HepG2 (cell line): ENCODE results near the gene APBA3. TPM values are rescaled to one million over a fixed set of nuclear protein-coding genes. Genes with fewer than 3 reads are reported as not detected.
A peak's percentile ranks its signal among the peaks of the same experiment; 100 is the strongest.

Source experiments
- BCL6 ChIP-seq: IDR thresholded peaks from 2 replicates; pipeline ENCODE4 v1.6.1; 2016; ENCODE audit warnings: missing genetic modification reagents, missing compliant biosample characterization
- HDAC2 ChIP-seq: sonication (generic); formaldehyde crosslinking; IDR thresholded peaks from 2 replicates; pipeline ENCODE4 v1.4.0; 2020; ENCODE audit warnings: missing genetic modification reagents
- HMGA1 ChIP-seq: sonication (generic); formaldehyde crosslinking; conservative IDR thresholded peaks from 2 replicates; pipeline ENCODE4 v1.4.0; 2020; ENCODE audit warnings: missing genetic modification reagents
- IKZF1 ChIP-seq: fragments of 450-650 bp; IDR thresholded peaks from 2 replicates; pipeline ENCODE4 v1.7.1; 2016
- MAFG ChIP-seq: sonication (generic); formaldehyde crosslinking; IDR thresholded peaks from 2 replicates; pipeline ENCODE4 v1.5.1; 2020; ENCODE audit warnings: mild to moderate bottlenecking, missing genetic modification reagents
- MIXL1 ChIP-seq: IDR thresholded peaks from 2 replicates; pipeline ENCODE4 v1.6.1; 2016
- NBN ChIP-seq: fragments of 450-650 bp; conservative IDR thresholded peaks from 2 replicates; pipeline ENCODE4 v1.6.1; 2017
- NFKB2 ChIP-seq: sonication (generic); formaldehyde crosslinking; IDR thresholded peaks from 2 replicates; pipeline ENCODE4 v1.4.0; 2020; ENCODE audit warnings: missing genetic modification reagents, borderline replicate concordance
- ONECUT2 ChIP-seq: sonication (generic); formaldehyde crosslinking; IDR thresholded peaks from 2 replicates; pipeline ENCODE4 v1.4.0; 2020; ENCODE audit warnings: missing genetic modification reagents
- PAWR ChIP-seq: sonication (generic); formaldehyde crosslinking; IDR thresholded peaks from 2 replicates; pipeline ENCODE4 v1.4.0; 2020; ENCODE audit warnings: missing genetic modification reagents, mild to moderate bottlenecking, borderline replicate concordance
- PCBP1 ChIP-seq: fragments of 200-400 bp; formaldehyde crosslinking; IDR thresholded peaks from 2 replicates; pipeline ENCODE4 v1.6.1; 2017; ENCODE audit warnings: mild to moderate bottlenecking, low read depth, low read length, borderline replicate concordance
- RARA ChIP-seq: IDR thresholded peaks from 2 replicates; pipeline ENCODE4 v1.6.1; 2016; ENCODE audit warnings: missing genetic modification reagents, missing compliant biosample characterization
- RXRB ChIP-seq: IDR thresholded peaks from 2 replicates; pipeline ENCODE4 v1.6.1; 2016; ENCODE audit warnings: borderline replicate concordance, missing genetic modification reagents, missing compliant biosample characterization
- SYNCRIP ChIP-seq: fragments of 200-400 bp; formaldehyde crosslinking; IDR thresholded peaks from 2 replicates; pipeline ENCODE4 v1.6.1; 2018; ENCODE audit warnings: mild to moderate bottlenecking, low read depth, low read length; ENCODE audit not compliant: insufficient read depth
- U2AF1 ChIP-seq: fragments of 200-400 bp; formaldehyde crosslinking; optimal IDR thresholded peaks from 2 replicates; pipeline ENCODE3; 2017; ENCODE audit warnings: mild to moderate bottlenecking, low read depth, low read length
- ZNF10 ChIP-seq: sonication (generic); formaldehyde crosslinking; IDR thresholded peaks from 2 replicates; pipeline ENCODE4 v1.4.0; 2020; ENCODE audit warnings: mild to moderate bottlenecking, low read depth, missing genetic modification reagents, borderline replicate concordance
- ZNF224 ChIP-seq: sonication (generic); formaldehyde crosslinking; IDR thresholded peaks from 2 replicates; pipeline ENCODE4 v1.5.0; 2020; ENCODE audit warnings: mild to moderate bottlenecking, missing genetic modification reagents
- ZNF343 ChIP-seq: sonication (generic); formaldehyde crosslinking; IDR thresholded peaks from 2 replicates; pipeline ENCODE4 v1.4.0; 2020; ENCODE audit warnings: mild to moderate bottlenecking, missing genetic modification reagents
- ZNF616 ChIP-seq: sonication (generic); formaldehyde crosslinking; IDR thresholded peaks from 2 replicates; pipeline ENCODE4 v1.5.0; 2020; ENCODE audit warnings: low read depth, mild to moderate bottlenecking, missing genetic modification reagents
- ZNF619 ChIP-seq: sonication (generic); formaldehyde crosslinking; IDR thresholded peaks from 2 replicates; pipeline ENCODE4 v1.4.0; 2020; ENCODE audit warnings: mild to moderate bottlenecking, missing genetic modification reagents
- ZNF747 ChIP-seq: sonication (generic); formaldehyde crosslinking; IDR thresholded peaks from 2 replicates; pipeline ENCODE4 v1.8.1; 2023; ENCODE audit warnings: missing genetic modification reagents, mild to moderate bottlenecking, borderline replicate concordance
- ZNF749 ChIP-seq: sonication (generic); formaldehyde crosslinking; IDR thresholded peaks from 2 replicates; pipeline ENCODE4 v1.8.0; 2022; ENCODE audit warnings: mild to moderate bottlenecking, missing genetic modification reagents, moderate library complexity, borderline replicate concordance
- ZNF883 ChIP-seq: sonication (generic); formaldehyde crosslinking; IDR thresholded peaks from 2 replicates; pipeline ENCODE4 v1.5.1; 2020; ENCODE audit warnings: mild to moderate bottlenecking, missing genetic modification reagents; ENCODE audit errors: not compliant biosample characterization
- ZSCAN29 ChIP-seq: sonication (generic); formaldehyde crosslinking; conservative IDR thresholded peaks from 2 replicates; pipeline ENCODE4 v1.4.0; 2020; ENCODE audit warnings: mild to moderate bottlenecking, missing genetic modification reagents
- polyA plus RNA-seq, 8 experiments: library from polyadenylated mRNA; depleted of rRNA in 3 of 8; stranded (reverse) in 7 of 8; unstranded in 1 of 8; fragments of >200 nt; fragmentation: Illumina TruSeq in 4 of 8; extraction: Trizol in 4 of 8; gene quantifications; 2 replicates each; pipeline versions ENCODE4 v1.2.1 to v1.2.3, GENCODE V29; 2011 to 2016; ENCODE audit warnings: low read depth in 4 of 8, missing spikeins in 1 of 8, mixed read lengths in 1 of 8; ENCODE audit not compliant: insufficient read depth in 1 of 8
- total RNA-seq, 5 experiments: library from RNA; depleted of rRNA; stranded (reverse); fragments of >200 nt; fragmentation: Illumina TruSeq; extraction: Trizol; gene quantifications; 2 replicates each; pipeline ENCODE4 v1.2.3, GENCODE V29; 2016; ENCODE audit warnings: low read depth in 1 of 5
- TF ChIP-seq, protein P1 (sequence below): sonication (generic); formaldehyde crosslinking; IDR thresholded peaks from 2 replicates; pipeline ENCODE4 v1.4.0; 2020; ENCODE audit warnings: mild to moderate bottlenecking, missing genetic modification reagents
- TF ChIP-seq, protein P2 (sequence below): sonication (generic); formaldehyde crosslinking; IDR thresholded peaks from 2 replicates; pipeline ENCODE4 v1.4.0; 2020; ENCODE audit warnings: missing genetic modification reagents
- TF ChIP-seq, protein P3 (sequence below): sonication (generic); formaldehyde crosslinking; IDR thresholded peaks from 2 replicates; pipeline ENCODE4 v1.8.0; 2022; ENCODE audit warnings: missing genetic modification reagents, mild to moderate bottlenecking, moderate library complexity, borderline replicate concordance
- TF ChIP-seq, protein P4 (sequence below): sonication (generic); formaldehyde crosslinking; IDR thresholded peaks from 2 replicates; pipeline ENCODE4 v1.5.0; 2020; ENCODE audit warnings: missing genetic modification reagents

Gene APBA3
- total and polyA plus RNA-seq, 2 of the 13 experiments (the other 11 are each of a cell fraction or from before 2014, with no cell fraction given), result 14.2 to 14.3 TPM

DNA sequence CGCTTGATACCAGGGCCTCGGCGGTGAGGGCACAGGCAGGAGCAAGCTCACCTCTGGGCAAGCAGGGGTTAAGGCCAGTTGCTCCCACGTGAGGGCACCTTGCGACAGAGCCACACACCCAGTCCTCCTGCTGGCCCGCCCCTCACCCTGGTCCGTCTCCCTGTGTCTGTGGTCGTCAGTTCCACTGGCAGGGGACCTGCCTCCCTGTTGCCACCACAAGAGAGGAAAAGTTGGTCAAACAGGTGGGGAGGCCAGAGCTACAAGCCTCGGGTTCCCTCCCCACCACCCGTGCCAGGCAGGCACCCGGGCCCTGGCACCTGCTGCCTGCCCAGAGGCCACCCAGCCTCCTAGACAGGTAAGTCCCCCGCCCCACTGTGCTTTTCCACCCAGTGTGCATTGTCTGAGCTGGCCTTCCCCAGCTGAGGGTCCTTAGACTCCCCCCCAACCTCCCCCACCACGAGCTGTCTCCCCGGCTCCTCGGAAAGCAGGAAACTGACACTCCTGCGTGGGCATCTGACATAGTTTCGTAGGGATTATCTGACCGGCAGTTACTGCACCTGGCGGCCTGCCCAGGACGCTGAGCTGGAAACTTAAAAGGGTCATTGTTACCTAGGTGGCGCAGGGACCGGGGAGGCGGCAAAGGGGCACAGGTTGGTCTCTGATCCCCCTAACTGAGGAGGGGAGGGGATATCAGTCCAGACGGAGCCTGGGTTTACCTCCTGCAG lies 53.1 kb downstream of the APBA3 start, which contains the start of gene TJP3 (continued):
- TF ChIP-seq NFKB2 (CRISPR knock-in tag), result 0 out of 2 replicates have a peak, but pooled peaks have one; percentile 25
- no peak for TF ChIP-seq PAWR (CRISPR knock-in tag)
- TF ChIP-seq, protein P1, sequence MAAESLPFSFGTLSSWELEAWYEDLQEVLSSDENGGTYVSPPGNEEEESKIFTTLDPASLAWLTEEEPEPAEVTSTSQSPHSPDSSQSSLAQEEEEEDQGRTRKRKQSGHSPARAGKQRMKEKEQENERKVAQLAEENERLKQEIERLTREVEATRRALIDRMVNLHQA (CRISPR knock-in tag), result no peak
- no peak for TF ChIP-seq HMGA1 (CRISPR knock-in tag)
- TF ChIP-seq BCL6 (CRISPR knock-in tag), result 0 out of 2 replicates have a peak, but pooled peaks have one; percentile 4
- peak; percentile 35 for TF ChIP-seq U2AF1
- no peak for TF ChIP-seq ONECUT2 (CRISPR knock-in tag)
- TF ChIP-seq, protein P2, sequence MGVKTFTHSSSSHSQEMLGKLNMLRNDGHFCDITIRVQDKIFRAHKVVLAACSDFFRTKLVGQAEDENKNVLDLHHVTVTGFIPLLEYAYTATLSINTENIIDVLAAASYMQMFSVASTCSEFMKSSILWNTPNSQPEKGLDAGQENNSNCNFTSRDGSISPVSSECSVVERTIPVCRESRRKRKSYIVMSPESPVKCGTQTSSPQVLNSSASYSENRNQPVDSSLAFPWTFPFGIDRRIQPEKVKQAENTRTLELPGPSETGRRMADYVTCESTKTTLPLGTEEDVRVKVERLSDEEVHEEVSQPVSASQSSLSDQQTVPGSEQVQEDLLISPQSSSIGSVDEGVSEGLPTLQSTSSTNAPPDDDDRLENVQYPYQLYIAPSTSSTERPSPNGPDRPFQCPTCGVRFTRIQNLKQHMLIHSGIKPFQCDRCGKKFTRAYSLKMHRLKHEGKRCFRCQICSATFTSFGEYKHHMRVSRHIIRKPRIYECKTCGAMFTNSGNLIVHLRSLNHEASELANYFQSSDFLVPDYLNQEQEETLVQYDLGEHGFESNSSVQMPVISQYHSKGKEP (CRISPR knock-in tag), result no peak
- no peak for TF ChIP-seq PCBP1
- no peak for TF ChIP-seq MIXL1 (CRISPR knock-in tag)
- no peak for TF ChIP-seq ZNF747 (CRISPR knock-in tag)
- no peak for TF ChIP-seq MAFG (CRISPR knock-in tag)
- peak; percentile 14; the same call in 1 of the 2 replicates for TF ChIP-seq HDAC2 (CRISPR knock-in tag)
- TF ChIP-seq NBN, result no peak
- TF ChIP-seq ZNF616 (CRISPR knock-in tag), result no peak
- TF ChIP-seq ZNF343 (CRISPR knock-in tag), result no peak
- no peak for TF ChIP-seq ZNF749 (CRISPR knock-in tag)
- TF ChIP-seq RXRB (CRISPR knock-in tag), result no peak; the same call in 1 of the 2 replicates
- TF ChIP-seq ZSCAN29 (CRISPR knock-in tag), result no peak
- TF ChIP-seq, protein P3, sequence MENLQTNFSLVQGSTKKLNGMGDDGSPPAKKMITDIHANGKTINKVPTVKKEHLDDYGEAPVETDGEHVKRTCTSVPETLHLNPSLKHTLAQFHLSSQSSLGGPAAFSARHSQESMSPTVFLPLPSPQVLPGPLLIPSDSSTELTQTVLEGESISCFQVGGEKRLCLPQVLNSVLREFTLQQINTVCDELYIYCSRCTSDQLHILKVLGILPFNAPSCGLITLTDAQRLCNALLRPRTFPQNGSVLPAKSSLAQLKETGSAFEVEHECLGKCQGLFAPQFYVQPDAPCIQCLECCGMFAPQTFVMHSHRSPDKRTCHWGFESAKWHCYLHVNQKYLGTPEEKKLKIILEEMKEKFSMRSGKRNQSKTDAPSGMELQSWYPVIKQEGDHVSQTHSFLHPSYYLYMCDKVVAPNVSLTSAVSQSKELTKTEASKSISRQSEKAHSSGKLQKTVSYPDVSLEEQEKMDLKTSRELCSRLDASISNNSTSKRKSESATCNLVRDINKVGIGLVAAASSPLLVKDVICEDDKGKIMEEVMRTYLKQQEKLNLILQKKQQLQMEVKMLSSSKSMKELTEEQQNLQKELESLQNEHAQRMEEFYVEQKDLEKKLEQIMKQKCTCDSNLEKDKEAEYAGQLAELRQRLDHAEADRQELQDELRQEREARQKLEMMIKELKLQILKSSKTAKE (CRISPR knock-in tag), result no peak
- TF ChIP-seq SYNCRIP, result no peak
- no peak for TF ChIP-seq ZNF224
- TF ChIP-seq ZNF883, result no peak
- TF ChIP-seq, protein P4, sequence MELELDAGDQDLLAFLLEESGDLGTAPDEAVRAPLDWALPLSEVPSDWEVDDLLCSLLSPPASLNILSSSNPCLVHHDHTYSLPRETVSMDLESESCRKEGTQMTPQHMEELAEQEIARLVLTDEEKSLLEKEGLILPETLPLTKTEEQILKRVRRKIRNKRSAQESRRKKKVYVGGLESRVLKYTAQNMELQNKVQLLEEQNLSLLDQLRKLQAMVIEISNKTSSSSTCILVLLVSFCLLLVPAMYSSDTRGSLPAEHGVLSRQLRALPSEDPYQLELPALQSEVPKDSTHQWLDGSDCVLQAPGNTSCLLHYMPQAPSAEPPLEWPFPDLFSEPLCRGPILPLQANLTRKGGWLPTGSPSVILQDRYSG (CRISPR knock-in tag), result no peak
- TF ChIP-seq ZNF619 (CRISPR knock-in tag), result no peak
- no peak for TF ChIP-seq IKZF1
- no peak for TF ChIP-seq ZNF10 (CRISPR knock-in tag)
- TF ChIP-seq RARA (CRISPR knock-in tag), result no peak
